ENCODE results near the gene NTRK3.

GRCh38 chr15:88118035-88118434, 138.5 kb downstream of the NTRK3 start:
- no peak for TF ChIP-seq REST (IDR thresholded peaks at IDR 0.05; ENCODE audit: borderline replicate concordance)
- no peak for TF ChIP-seq CTCF (IDR thresholded peaks at IDR 0.05; ENCODE audit: poor library complexity, severe bottlenecking)
- TF ChIP-seq EZH2 (IDR thresholded peaks at IDR 0.05; ENCODE audit: borderline replicate concordance, insufficient read depth, low read length, poor library complexity, severe bottlenecking): no peak
- TF ChIP-seq MXI1 (conservative IDR thresholded peaks at IDR 0.05; ENCODE audit: poor library complexity, severe bottlenecking): no peak
- no peak for TF ChIP-seq RAD21 (conservative IDR thresholded peaks at IDR 0.05)

All from neural cell (in vitro differentiated cells).